NCI-H1930 (cell line): ENCODE results near the gene CD8B2.
"Not testable (repeated sequence)": the region's sequence is repeated elsewhere in the genome, so short reads cannot be mapped to it uniquely, and the experiment has no call there.

Source experiments
- DNase-seq, 2 experiments: peaks; one replicate each; lab custom pipeline; 2025; lab: John Stamatoyannopoulos, UW

CD8B2 gene

DNA sequence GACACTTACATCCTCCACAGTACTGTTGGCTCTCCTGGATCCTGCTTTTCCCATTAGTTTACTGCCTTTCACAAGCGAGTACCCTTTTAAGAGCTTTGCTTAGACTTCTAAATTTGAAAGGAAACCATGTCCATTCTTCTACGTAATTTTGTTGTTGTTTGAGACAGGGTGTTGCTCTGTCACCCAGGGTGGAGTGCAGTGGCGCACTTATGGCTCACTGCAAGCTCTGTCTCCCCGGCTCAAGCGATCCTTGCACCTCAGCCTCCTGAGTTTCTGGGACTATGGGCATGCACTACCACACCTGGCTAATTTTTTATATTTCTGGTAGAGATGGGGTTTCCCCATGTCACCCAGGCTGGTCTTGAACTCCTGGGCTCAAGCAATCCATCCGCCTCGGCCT lies 24.8 kb downstream of the CD8B2 start:
- DNase-seq = not testable (repeated sequence)

- DNase-seq = not testable (repeated sequence)
Measured at GRCh38 chr2:106513391-106513790, 26.2 kb downstream of the CD8B2 start.

DNA sequence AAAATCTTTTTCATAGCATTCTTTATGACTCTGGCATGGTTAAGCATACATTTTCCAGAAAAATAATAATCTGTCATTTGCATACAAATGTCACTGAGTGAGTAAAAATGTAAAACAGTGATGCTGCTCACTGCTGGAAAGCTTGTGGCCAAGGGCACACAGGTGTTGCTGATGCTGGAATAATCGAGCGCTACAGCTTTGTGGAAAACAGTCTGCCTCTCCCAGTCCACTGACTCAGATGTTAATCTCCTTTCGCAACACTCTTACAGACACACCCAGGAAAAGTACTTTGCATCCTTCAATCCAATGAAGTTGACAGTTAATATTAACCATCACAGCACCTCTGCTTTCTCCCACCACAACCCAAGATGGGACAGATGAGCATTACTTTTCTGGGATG lies 27.7 kb downstream of the CD8B2 start:
- not testable (repeated sequence) for DNase-seq

DNA sequence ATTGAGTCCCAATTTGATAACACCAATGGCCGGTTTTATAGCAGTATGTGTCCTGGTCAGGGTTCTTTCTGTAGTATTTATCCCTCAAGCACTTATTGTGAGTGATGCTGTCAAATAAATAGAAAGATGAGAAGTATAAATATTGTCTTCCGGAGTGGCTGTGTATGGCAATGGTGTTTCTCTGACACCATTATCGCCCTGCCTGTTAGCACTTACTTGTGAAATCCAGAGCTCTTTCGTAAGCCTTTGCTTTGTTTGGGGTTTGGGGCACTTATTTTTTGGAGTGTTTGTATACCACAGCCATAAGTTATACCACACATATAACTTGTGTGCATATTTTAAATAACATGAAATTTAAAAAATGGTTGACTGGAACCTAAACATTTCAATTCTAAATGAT lies 29.3 kb downstream of the CD8B2 start:
- DNase-seq = no peak

- no peak for DNase-seq
Measured at GRCh38 chr2:106516864-106517263, 29.7 kb downstream of the CD8B2 start.

DNA sequence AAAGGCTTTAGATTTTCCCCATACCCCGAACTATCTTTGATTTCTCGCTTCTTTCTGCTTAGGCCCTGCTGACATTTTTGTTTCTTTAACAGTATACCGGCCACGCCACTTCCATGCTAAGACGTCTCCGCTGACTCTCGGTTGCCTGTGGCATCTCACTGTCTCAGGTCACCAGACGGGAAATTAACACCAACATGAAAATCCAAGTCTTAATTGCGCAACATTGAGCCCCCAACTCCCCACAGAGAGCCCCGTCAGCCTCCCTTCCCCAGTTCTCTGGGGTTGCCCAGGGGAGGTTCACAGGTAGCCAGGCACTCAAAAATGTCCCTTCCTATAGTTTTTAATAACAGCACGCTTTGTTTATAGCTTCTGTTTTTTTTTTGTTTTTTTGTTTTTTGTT lies 30.2 kb downstream of the CD8B2 start:
- no peak for DNase-seq

DNA sequence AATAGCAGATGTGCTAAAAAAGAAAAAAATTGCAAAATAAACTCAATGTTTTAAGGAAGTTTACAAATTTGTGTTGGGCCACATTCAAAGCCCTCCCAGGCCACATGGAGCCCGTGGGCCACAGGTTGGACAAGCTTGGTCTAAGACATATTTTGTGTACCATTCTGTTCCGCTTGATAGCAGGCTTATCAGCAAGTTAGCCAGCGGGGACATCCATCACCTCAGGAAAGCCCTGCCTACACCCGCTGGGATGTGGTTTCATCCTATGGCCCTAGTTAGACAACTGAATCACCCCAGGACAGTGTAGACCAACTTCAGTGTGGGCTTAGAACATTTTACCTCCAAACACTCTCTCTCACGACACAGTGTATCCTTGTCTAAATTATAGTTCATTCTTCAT lies 32.6 kb downstream of the CD8B2 start:
- no peak for DNase-seq

- no peak for DNase-seq
Measured at GRCh38 chr2:106521016-106521415, 33.9 kb downstream of the CD8B2 start.

DNA sequence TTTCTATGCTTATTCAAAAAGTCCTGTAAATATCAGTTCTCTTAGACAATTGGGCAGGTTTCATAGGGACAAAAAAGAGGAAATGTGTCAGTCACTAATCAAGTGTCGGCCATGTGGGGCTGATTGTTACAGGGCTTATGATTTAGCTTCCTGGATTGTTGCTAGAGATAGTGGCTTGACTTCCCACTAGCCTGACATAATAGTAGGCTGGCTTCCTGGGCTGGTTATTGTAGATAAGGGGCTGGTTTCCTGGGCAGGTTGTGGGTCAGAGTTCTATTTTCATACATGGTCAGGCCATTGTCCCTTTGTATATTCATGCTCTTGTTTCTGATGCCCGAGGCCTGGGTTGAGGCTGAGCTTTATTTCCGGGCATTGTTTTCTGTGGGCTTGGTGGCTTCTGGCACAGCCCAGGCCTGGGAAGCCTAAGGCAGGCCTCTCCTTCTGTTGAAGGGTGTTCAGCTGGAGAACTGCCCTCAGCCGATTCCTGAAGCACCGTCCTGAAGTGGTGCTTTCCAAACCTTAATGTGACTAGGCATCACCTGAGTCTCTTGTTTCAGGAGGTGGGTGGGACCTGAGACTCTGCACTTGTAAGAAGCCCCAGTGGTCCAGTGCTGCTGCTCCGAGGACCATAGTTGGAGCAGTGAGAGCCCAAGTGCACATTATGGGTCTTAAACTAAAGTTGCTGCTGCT lies 37.0 kb downstream of the CD8B2 start:
- no peak for DNase-seq

GRCh38 chr2:106530866-106531265 lies 43.7 kb downstream of the CD8B2 start:
- no peak for DNase-seq

DNA sequence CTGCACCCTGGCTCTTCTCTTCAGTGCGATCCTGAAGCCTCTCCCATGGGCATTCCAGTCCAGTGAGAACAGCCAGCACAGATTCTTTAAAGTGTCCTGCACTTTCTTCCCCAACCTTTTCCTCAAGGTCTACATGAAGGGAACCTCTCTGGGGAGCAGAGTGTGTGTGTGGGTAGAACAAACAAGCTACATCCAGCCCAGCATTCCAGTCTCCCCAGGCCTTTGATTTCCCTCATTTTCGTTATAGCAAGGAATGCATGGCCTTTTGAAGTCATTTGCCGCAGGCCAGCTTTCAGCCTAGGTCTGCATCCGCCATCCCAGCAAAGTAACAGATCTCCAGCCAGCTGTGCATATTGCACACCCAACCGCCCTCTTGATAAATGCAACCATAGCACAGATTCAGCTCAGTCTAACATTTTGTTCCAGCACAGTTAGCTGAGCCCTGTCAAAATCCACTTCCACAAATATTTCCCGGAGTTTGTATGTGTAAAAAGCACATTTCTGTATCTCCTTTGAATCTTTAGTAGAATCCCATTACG lies 44.6 kb downstream of the CD8B2 start:
- DNase-seq = no peak

- DNase-seq = no peak
Measured at GRCh38 chr2:106532236-106532635, 45.1 kb downstream of the CD8B2 start.

DNA sequence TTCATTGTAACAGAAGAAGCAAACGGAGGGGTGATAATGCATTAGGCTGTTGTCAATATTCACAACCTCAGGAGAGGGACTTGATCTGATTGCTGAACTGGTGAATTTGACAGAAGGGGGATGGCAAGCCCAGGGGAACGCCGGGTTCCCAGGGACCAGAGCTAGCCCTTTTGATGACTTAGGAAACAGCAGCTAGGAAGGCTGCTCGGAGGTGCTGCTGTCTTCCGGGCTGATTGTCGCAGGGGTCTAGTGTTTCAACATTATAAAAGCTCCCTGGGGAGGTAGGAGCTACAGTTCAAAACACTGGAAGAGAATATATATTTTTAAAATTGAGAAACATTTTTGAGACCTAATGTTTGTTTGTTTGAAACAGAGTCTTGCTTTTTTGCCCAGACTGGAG lies 47.3 kb downstream of the CD8B2 start:
- no peak for DNase-seq

GRCh38 chr2:106536490-106536889 lies 49.3 kb downstream of the CD8B2 start:
- no peak for DNase-seq

GRCh38 chr2:106537047-106537446 lies 49.9 kb downstream of the CD8B2 start:
- DNase-seq = no peak

DNA sequence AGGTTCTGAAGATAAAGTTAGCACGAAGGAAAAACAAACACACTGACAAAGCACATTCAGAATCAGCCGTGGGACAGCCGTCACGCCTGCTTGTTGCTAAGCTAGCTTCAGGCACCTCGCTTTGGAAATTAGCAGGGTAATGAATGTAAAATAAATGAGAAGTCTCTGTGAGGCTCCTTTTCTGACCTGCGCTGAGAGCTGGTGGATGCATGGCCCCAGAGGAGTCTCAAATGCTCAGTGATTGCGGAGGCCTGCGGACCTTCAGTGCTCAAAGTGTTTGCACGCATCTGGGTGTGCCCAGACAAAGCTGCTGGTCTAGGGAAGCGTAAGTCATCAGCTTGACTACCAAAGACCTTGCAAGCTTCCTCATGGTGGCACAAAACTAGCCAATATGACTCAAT lies 50.6 kb downstream of the CD8B2 start:
- no peak for DNase-seq

GRCh38 chr2:106540886-106541285 lies 53.7 kb downstream of the CD8B2 start:
- DNase-seq = no peak

- DNase-seq = no peak
Measured at GRCh38 chr2:106541333-106541732, 54.2 kb downstream of the CD8B2 start.

- DNase-seq = peak; percentile 26 to 70
Measured at GRCh38 chr2:106542746-106543359, 55.7 kb downstream of the CD8B2 start.

DNA sequence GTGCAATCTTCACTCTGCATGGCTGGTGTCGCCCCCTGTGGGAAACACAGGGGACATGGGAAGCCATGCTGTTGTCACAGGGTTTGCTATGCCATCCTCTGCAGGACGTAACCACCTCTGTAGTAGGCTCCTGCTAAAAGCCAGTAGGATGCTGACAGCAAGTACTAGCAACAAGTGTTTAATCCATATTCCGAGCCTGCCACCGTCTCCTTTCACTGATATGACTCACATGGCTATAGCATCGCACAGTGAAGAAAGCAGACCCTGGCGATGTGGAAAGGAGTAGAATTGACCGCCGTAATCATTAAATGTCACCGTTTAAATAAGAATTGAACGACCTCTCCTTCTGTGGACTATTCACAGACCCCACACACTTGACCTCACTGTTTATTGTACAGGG lies 57.8 kb downstream of the CD8B2 start:
- no peak for DNase-seq

GRCh38 chr2:106546391-106546990 lies 59.3 kb downstream of the CD8B2 start:
- DNase-seq = no peak

DNA sequence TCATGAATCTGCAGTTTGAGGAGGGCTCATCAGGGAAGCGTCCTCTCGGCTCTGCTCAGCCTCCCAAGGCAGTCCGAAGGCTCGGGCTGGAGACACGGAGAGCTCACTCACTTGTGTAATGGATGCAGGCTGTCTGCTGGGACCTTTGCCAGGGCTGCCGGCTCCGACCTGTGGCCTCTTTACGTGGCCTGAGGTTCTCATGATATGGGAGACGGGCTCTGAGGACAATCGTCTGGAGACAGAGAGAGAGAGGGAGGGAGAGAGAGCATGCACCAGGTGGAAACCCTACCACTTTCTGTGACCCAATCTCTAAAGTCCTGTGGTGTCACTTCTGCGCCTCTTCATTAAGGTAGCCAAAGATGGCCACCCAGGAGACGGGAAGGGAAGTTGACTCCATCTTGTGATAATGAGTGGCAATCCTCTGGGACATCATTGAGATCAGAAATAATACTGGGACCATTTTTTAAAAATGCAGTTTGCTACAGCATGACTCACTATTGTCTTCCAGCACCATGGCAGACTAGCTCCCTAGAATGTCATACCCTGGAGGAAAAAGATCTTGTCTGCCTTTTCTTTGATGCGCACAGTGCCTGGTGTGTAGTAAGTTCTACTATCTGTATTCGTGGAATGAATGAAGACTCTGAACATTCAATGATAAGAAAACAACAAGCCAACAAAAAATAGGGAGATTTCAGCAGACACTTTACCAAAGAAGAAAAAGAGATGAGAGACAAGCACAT lies 60.2 kb downstream of the CD8B2 start:
- DNase-seq = no peak
